GDM1 (cell line): Measurements from ENCODE around the gene MAST4.
A peak's percentile ranks its signal among the peaks of the same experiment; 100 is the strongest.

ENCODE experiments used
- DNase-seq: peaks from one replicate; lab custom pipeline; 2025; lab: John Stamatoyannopoulos, UW

MAST4 gene

DNA sequence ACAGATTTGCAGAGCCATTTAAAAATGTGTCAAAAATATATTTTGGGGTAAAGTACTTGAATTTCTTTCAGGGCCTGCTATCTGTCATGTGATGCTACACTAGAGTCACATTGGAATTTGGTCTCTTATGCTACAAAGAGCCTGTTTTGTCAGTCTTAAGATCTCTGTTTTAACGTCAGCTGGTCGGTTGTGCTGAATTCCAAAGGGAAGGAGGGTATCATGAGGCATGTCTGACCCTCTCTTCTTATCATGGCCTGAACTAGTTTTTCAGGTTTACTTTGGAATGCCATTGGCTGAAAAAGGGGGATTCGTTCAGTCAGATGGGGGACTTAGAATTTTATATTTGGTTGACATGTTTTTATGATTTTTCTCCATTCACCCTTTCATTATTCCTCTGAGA lies 309.8 kb downstream of the MAST4 start:
- DNase-seq, result no peak

GRCh38 chr5:66908230-66908629 lies 312.0 kb downstream of the MAST4 start:
- DNase-seq, result no peak

GRCh38 chr5:66909364-66909763 lies 313.2 kb downstream of the MAST4 start:
- no peak for DNase-seq

DNA sequence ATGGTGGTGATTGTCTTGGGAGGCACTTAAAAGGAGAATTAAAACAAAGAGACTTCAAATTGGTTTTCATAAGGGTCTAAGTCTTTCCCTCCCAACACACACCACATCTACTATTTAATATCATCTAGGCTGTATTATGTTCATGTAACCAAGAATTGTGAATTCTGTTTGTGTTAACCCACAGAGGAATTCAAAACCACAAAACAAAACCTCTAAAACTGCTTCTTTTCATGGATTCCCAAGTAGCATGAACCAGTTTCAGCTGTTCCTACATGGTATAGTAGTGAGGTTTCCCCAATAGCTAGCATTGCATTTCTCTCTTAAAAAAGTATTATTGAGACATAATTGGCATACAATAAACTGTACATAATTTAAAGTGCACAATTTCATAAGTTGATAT lies 316.6 kb downstream of the MAST4 start:
- peak; percentile 21 for DNase-seq

DNA sequence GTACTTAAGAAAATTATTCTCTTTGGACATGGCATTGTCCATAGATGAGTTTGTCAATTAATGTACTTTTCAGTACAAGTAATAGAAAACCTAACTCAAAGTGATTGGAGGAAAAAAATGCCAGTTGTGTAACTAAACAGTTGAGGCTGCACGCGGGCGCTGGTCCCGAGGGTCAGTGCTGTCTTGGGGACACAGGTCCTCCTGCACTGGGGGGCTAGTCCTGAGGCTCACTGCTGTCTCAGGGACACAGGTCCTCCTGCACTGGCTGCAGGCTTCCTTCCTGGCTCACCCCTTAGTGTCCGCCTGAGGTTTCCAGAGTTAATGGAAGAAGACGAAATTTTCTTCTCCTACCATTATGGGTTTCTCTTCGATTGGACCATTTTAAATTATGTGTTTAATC lies 319.3 kb downstream of the MAST4 start:
- no peak for DNase-seq

DNA sequence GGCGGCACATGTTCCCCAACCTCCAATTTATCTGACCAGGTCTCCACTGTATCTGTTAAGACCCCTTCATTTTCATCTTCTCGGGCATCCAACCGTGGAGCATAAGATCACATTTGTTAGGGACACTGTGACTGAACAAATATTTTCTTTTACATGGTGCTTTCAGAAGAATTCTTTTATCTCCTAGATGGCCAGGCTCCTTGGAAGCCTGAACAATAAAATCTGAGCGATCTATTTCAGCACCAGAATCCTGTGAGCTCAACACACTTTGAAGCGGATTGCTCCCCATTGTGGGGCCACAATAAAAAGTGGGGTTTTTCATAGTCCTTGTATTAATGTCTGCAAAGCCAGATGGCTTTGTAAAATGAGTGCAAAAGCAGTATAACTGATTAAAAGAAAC lies 326.7 kb downstream of the MAST4 start:
- no peak for DNase-seq

GRCh38 chr5:66923457-66923856 lies 327.3 kb downstream of the MAST4 start:
- DNase-seq, result no peak

DNA sequence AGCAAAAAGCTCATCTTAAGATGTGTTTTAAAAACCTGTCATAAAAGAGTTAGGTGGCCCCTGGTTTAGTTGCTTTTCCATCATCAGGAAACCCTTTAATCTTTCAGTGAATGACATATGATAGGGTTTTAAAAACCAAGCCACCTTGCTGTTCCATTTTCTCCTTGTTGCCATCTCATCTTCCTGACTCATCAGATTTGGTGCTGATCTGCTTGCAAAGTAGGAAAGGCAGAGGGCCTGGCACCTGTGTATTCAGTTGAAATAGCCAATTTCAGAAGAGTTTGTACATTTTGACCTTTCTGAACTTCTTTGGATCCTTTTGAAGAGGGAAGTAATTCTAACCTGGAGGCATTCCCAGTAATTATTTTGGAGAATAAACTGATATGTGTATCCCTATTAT lies 327.7 kb downstream of the MAST4 start:
- no peak for DNase-seq

GRCh38 chr5:66927140-66927539 lies 330.9 kb downstream of the MAST4 start:
- no peak for DNase-seq

- DNase-seq, result no peak
Measured at GRCh38 chr5:66929281-66929680, 333.1 kb downstream of the MAST4 start.

DNA sequence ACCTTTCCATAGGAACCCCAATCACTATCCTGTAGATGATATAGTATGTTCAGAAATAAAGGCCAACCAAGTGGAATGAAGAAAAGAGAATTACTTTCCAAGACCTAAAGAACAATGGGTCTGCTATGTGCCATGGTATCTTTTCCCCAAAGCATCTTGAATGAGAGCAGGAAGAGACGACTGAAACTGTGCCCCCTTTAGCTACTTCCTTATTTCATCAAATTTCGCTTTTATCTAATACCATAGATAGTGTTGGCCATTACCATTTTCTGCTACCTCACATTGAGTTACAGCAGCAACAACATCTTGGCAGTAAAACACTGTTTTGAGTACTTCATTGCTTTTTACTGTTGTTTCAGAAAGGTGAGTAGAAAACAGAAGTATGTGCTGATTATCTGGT lies 333.8 kb downstream of the MAST4 start:
- DNase-seq, result no peak

DNA sequence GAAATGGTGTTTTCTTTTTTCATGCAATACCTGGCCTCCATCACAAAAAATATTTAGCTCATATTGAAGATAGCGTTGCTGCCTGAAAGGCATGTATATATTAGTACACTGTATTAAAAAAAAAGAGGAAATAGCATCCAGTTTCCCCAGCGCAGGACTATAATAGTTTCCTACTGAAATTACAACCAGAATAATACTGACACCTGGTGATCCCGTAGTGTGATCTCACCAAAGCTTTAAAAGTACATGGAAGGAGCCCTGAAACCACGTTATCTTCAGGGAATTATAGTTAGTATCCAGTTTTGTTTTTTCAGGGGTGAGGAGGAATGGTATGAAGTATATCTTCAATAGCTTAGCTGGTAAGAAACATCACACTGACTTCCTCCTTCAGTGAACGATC lies 335.5 kb downstream of the MAST4 start:
- DNase-seq, result no peak

DNA sequence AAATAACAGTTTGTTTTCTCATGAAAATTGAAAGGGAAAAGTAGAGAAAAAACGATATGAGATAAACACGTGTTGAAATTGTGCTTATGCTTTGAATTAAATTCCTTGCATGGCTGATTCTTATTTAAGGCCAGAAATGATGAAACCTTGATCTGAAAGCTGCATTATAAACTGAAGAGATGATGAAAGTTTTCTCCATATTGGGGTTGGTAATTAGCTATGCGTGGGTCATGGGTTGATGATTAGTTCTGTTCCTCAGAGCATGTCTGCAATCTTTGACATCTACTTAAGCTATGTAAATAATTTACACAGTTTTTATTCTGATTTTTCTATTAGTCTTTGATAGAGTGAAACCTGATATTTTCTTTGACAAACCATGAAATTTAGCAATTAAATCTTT lies 336.3 kb downstream of the MAST4 start:
- no peak for DNase-seq

DNA sequence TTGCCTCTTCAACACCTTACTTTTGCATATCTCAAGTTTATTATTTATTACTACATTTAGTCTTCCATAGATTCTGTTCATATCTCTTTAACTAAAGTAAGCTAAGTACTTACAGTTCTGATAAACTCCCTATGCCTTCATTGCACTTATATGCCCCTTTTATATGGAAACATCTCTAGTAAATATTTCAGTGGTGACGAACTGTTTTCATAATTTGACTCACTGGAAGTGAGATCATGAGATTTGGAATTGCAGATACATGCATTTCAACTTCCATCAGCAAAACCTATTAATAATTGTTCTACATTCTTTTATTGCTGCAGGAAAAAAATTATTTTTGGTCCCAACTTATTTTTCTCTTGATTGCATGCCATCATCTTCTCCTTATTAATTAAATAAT lies 336.9 kb downstream of the MAST4 start:
- DNase-seq, result no peak

- DNase-seq, result no peak
Measured at GRCh38 chr5:66939094-66939493, 342.9 kb downstream of the MAST4 start.

- no peak for DNase-seq
Measured at GRCh38 chr5:66945389-66946349, 349.5 kb downstream of the MAST4 start.

GRCh38 chr5:66947458-66947857 lies 351.3 kb downstream of the MAST4 start:
- no peak for DNase-seq

GRCh38 chr5:66949066-66949465 lies 352.9 kb downstream of the MAST4 start:
- no peak for DNase-seq

- DNase-seq, result no peak
Measured at GRCh38 chr5:66952153-66952552, 356.0 kb downstream of the MAST4 start.

DNA sequence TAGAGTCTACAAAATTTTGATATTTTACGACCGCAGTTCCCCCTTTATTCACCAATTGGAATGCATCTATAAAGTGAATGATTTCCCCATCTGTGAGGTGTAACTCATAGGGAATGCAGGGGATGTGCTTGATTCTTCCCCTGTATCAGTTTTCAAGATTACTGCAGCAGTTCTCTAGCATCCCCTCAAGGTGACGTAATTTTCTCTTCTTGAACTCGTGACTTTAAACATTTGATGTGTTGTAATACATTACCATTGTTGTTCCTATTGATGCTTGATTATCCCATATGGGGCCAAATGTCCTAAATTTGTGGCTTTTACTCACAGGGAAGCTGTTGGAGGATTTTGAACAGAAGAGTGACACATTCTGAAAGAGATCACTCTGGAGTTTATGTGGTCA lies 360.2 kb downstream of the MAST4 start:
- DNase-seq, result no peak

DNA sequence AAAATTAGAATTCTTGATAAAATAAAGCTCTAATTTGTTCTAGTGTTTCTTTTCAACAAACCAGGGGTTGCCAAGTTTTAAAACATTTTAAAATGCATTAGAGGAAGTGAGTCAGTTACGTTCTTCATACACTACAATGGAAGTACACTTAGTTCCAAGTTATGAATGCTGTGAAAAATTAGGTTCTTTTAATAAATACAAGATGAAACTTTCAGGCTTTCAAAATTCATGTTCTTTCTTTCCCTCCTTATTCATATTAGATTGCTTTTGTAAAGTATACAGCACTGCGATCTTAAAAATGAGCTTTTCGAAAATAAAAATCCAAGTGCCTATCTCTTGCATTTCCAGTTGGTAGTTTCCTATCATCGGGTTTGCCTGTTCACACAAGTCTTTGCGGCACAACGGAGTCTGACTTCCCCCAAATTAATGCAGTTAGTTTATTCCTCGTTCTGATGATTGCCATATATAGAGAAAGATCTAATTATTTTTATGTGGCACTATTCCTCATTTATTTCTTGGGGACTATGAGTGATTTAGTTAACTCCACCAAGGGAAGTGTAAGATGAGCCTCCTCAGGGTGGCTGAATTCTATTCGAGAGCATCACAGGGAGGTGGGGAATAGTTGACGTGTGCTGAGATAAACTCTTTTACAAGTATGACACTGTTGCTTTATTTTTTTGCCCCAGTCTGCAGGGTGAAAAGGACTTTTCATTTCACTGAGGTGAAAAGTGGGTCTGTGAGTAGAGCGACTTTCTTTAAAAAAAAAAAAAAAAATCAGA lies 362.2 kb downstream of the MAST4 start:
- no peak for DNase-seq

DNA sequence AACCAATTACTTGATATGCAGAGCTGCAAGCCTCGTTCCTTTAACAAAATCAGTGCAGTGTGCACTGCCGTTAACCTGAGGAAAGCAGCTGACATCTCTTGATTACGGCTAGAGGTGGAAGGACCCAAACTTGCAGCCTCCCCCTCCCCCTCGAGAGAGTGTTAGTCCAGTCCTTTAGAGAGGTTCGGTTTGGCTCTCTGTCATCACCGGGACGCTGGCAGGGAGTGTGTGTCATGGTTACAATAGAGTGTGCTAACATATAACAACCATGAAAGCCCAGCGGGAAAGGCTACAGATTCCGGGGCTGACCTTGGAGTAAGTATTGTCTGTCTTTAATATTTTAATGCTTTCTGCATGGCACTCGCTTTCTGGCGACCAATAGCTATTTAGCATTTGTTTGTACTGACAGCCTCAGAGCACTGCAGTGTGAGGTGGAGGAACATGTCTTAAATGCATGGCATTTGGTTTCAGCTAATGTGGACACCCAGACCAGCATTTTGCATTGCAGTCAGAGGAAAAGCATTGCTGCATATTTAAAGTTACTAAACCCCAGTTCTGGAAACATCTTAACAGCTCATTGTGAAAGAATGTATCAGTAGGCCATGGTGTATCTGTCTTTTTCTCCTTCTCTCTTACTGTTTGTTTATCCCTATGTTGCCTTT lies 362.9 kb downstream of the MAST4 start:
- DNase-seq, result no peak

DNA sequence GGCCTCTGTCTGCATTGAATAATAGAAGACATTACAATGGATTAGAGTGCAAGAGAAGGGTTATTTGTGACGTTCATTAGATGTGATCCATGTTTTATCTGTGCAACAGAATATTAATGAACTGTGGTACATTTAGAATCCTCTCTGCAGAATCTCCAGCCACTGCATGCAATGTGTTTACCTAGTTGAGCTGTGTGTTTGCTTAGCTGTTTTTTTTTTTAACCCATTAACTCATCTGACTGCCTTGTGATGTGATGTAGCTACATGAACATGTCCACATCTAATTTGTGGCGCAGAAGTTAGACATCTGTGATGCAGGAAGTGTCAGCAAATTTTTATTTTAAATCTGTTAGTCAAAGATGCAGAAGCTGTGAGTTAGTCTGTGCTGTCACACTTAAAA lies 363.5 kb downstream of the MAST4 start:
- no peak for DNase-seq
